Lower leg skin (tissue), 4 donors: ENCODE results near the gene THSD4. TPM values are rescaled to one million over a fixed set of nuclear protein-coding genes. Genes with fewer than 3 reads are reported as not detected.

Experiments
- DNase-seq, 2 donors: peaks; one replicate each; pipeline ENCODE4 v3.0.0-alpha.2; 2019; ENCODE audit warnings: low spot score in 2 of 2
- H3K4me3 ChIP-seq: fragments of 200-600 bp; sonication (generic); 2 replicates; pipeline ENCODE4 v1.5.1; 2017; ENCODE audit warnings: mild to moderate bottlenecking, low read depth; ENCODE audit not compliant: poor library complexity, severe bottlenecking
- POLR2A ChIP-seq, 2 donors: fragments of 450-650 bp; IDR thresholded peaks; one replicate each; pipeline ENCODE4 v1.6.1; 2016 to 2017; ENCODE audit warnings: antibody characterized with exemption in 2 of 2, mild to moderate bottlenecking in 1 of 2, moderate library complexity in 1 of 2
- WGBS, 2 donors: methylation state at CpG; one replicate each; pipeline ENCODE4 v1.1.5; 2018; 5-methylcytosine and 5-hydroxymethylcytosine counted together
- intact Hi-C: fragments of 100-400 bp; cut with DNase I; formaldehyde crosslinking; loops from one replicate; pipeline ENCODE4 v1.15.0; 2023; ENCODE audit warnings: low total_unique reads
- total RNA-seq, 4 donors: library from RNA; depleted of rRNA; stranded (reverse); fragments of >200 nt; gene quantifications; one replicate each; pipeline ENCODE4 v1.1.0, GENCODE V29; 2016
- TF ChIP-seq, protein P1 (sequence below), 3 donors: fragments of 450-650 bp; IDR thresholded peaks; one replicate each; pipeline ENCODE4 v1.5.1; 2016; ENCODE audit warnings: antibody characterized with exemption in 3 of 3, mild to moderate bottlenecking in 3 of 3, moderate library complexity in 2 of 3

THSD4 gene
- total RNA-seq, 4 donors from 2014 or later: 9.3 to 39.2 (median 32.8) TPM

DNA sequence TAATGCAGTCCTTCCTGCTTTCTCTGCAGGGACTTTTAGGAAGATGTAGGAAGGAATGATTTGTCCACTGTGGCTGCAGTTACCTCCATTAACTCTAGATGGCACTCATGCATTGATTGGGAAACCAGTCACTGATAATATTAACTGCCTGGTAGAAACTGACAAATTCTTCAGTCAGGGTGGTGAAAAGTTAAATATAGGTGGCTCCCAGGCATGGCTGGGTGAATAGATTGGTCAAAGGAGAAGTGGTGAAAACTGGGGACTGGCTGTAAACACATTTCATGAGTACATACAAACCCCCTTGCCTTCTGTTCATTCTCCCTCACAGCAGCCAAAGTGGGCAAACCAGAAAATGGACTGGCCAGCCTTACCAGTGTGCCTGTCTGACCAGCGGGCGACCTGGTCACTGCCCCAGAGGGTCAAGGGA is 333.4 kb downstream of the THSD4 start:
- WGBS, 2 donors: 55 to 60% methylated on average over 2 of the region's 2 CpGs
- intact Hi-C loops: loop anchor here (5.0 to 10.0 kb wide), 2 partner anchors 279 to 434 kb away; no protein-coding TSS in a partner anchor
- no peak for TF ChIP-seq POLR2A (IDR thresholded peaks at IDR 0.05)
- TF ChIP-seq, protein P1, sequence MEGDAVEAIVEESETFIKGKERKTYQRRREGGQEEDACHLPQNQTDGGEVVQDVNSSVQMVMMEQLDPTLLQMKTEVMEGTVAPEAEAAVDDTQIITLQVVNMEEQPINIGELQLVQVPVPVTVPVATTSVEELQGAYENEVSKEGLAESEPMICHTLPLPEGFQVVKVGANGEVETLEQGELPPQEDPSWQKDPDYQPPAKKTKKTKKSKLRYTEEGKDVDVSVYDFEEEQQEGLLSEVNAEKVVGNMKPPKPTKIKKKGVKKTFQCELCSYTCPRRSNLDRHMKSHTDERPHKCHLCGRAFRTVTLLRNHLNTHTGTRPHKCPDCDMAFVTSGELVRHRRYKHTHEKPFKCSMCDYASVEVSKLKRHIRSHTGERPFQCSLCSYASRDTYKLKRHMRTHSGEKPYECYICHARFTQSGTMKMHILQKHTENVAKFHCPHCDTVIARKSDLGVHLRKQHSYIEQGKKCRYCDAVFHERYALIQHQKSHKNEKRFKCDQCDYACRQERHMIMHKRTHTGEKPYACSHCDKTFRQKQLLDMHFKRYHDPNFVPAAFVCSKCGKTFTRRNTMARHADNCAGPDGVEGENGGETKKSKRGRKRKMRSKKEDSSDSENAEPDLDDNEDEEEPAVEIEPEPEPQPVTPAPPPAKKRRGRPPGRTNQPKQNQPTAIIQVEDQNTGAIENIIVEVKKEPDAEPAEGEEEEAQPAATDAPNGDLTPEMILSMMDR (IDR thresholded peaks at IDR 0.05): peak in 1 of 3 donors; percentile 77
- H3K4me3 ChIP-seq: no peak overlapping the region
- DNase-seq: peak in 1 of 2 donors; percentile 74

DNA sequence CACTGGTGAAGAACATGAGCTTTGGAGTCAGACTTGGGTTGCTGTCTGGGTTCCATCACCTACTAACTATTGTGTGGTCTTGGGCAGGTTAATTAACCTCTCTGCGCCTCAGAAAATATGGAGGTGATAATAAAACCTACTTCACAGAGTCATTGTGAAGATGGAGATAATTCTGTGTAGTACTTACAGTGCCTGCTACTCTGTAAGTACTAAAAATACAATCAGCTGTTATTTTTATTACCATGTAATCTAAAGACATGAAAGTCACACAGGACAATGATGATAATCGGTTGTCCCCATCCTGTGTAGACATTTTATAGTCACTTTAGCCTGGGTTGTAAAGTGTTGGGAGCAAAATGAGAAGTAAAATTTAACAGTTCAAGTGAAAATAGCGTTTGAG is 334.1 kb downstream of the THSD4 start:
- no peak overlapping the region for H3K4me3 ChIP-seq
- no peak for DNase-seq
- TF ChIP-seq, protein P1 (IDR thresholded peaks at IDR 0.05): no peak
- TF ChIP-seq POLR2A (IDR thresholded peaks at IDR 0.05): no peak
- WGBS, 2 donors: 36 to 81% methylated on average over 3 of the region's 3 CpGs
- intact Hi-C loops: loop anchor here (5.0 to 10.0 kb wide), 2 partner anchors 278 to 435 kb away; no protein-coding TSS in a partner anchor

DNA sequence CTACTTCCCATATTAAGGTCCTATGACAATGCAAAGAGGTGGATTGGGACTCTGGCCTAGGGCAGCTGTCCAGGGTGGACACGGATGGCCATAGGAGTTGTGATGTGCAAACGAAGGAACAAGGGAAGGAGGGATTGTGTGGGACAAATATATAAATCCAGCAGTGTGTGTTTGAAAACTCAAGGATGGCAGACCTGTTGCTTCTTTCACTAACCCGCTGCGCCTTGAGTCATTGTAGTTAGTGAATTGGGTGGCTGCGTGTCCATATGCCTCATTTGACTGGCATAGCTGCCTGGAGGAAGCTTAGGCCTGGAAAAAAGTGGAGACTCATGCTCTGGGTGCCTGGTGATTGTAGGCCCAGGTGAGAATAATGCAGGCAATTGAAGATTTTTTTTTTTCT is 334.7 kb downstream of the THSD4 start:
- intact Hi-C loops: loop anchor here (5.0 to 10.0 kb wide), 3 partner anchors 205 to 435 kb away; no protein-coding TSS in a partner anchor
- H3K4me3 ChIP-seq: no peak overlapping the region
- 68 to 71% methylated on average over 5 of the region's 5 CpGs for WGBS, 2 donors
- TF ChIP-seq POLR2A (IDR thresholded peaks at IDR 0.05): no peak
- TF ChIP-seq, protein P1 (IDR thresholded peaks at IDR 0.05): no peak
- DNase-seq: no peak

DNA sequence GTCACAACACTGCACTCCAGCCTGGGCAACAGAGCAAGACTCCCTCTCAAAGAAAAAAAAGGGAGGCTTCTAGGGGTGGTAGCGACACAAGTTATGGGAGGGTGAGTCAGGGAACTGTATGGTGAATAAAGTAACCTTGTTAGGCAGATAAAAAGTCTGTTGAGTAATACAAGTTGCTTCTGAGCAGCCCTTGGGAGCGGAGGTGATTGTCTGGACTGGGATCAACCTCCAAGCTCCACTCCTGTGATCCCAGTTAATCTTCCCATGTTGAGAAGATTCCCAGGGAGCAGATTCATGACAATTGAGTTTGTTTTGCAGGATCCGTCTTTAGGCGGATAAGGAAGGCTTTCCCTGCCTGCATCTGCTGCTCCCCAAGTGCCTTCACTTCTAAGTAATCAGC is 335.9 kb downstream of the THSD4 start:
- no peak overlapping the region for H3K4me3 ChIP-seq
- WGBS, 2 donors: 86 to 92% methylated on average over 4 of the region's 4 CpGs
- DNase-seq: no peak
- intact Hi-C loops: loop anchor here (10.0 kb wide), 1 partner anchor 204 kb away; no protein-coding TSS in a partner anchor
- TF ChIP-seq, protein P1 (IDR thresholded peaks at IDR 0.05): no peak
- TF ChIP-seq POLR2A (IDR thresholded peaks at IDR 0.05): no peak

DNA sequence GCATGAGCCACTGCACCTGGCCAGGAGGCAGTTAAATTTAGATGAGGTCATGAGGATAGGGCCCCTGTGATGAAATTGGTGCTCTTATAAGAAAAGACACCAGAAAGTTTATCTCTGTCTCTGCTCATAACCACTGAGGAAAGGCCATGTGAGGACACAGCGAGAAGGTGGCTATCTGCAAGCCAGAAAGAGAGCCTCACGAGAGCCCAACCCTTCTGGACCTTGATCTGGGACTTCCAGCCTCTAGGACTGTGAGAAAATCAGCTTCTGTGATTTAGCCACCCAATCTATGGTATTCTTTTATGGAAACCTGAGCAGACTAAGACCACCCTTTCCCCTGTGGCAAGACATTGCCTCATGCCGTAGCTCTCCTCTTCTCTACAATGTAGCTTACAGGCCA is 337.6 kb downstream of the THSD4 start:
- TF ChIP-seq, protein P1 (IDR thresholded peaks at IDR 0.05): no peak
- TF ChIP-seq POLR2A (IDR thresholded peaks at IDR 0.05): no peak
- intact Hi-C loops: loop anchor here (10.0 kb wide), 1 partner anchor 202 kb away; no protein-coding TSS in a partner anchor
- DNase-seq: no peak
- WGBS, 2 donors: 80 to 92% methylated on average over 3 of the region's 3 CpGs
- H3K4me3 ChIP-seq: no peak overlapping the region
